ENCODE results near the gene PIGC.

The PIGC gene

DNA sequence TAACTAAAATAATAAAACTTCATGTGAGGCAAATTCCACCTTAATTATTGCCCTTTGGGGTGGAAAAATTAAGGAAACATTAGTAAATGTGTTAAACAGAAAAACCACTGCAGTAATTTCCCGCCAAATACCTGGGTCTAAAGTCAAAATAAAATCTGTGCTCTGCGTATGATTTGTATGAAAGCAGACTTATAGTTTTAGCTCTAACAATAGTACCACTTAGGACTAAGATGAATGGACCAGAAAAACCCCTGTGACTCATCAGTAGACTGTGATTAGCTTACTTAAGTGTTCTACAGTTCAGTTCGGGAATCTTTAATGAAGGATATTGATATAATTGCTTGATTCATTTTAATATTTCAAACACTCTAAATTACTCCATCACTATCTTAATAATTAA, 46.6 kb downstream of the PIGC start:
- no peak for DNase-seq

DNA sequence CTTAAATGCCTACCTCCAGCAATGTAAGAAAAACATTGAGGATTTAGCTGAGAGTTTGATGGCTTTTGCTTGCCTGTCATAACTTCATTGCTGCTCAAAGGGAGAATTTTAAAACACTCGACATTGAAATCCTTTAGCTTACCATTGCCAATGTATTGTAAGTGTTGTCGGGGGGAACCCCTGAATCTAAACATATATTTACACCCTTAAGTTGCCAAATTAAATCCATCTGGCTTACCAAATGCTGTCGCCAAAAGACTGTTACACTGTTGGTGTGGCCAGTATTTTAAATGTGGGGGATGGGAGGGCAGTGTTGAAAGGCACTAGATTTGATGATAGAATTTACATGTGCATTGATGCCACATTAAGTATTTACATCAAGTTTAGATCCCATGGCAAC, 48.3 kb downstream of the PIGC start:
- no peak for DNase-seq

DNA sequence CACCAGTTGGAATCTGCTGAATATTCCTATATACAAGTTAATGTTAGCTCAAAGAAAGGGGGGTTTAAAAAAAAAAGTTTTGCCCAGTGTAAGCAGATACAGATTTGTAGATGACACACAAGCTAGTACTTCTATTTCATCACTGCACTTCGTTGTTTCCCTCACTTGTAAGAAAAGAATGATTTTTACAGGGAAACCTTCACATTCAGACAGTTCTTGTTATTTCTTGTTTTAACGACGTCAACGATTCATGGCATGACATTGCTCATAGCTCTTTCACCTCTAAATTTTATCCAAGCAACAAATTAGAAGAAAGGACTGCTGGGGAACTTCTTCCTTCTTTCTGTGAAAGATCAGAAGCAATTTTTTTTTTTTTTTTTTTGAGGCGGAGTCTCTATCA, 49.1 kb downstream of the PIGC start:
- DNase-seq: no peak

- DNase-seq: no peak
Measured at GRCh38 chr1:172394141-172394751, 49.6 kb downstream of the PIGC start.

GRCh38 chr1:172393354-172393753, 50.5 kb downstream of the PIGC start:
- no peak for DNase-seq

DNA sequence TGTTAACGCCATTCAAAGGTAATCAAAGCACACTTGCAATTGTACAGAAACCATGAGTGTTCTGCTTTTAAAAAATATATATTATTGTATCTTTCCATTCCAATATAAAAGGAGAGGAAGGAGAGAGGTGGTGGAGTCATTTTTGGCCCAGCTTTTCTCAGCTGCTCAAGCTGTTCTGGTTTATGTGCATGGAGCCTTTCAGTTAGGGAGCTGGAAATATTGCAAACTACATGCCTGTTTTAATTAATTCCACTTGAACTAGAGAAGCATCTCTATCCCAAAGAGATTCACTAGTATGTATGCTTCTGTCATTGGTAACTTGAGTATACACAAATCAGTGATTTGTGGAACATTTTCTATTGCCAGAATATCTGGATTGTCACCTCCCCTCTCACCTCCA, 51.9 kb downstream of the PIGC start:
- DNase-seq: no peak
